Esophagus squamous epithelium (tissue), 5 donors: Measurements from ENCODE around the gene STARD3. TPM values are rescaled to one million over a fixed set of nuclear protein-coding genes. Genes with fewer than 3 reads are reported as not detected.

ENCODE experiments used
- DNase-seq: peaks from one replicate; lab custom pipeline; 2025; lab: John Stamatoyannopoulos, UW
- H3K27ac ChIP-seq, 4 donors: fragments of 200-600 bp; sonication (generic); one replicate each; pipeline ENCODE4 v1.5.1; 2016 to 2019; ENCODE audit warnings: mild to moderate bottlenecking in 1 of 4
- H3K27me3 ChIP-seq, 4 donors: fragments of 200-600 bp; sonication (generic); 1 replicate in 3 of 4; 2 replicates in 1 of 4; pipeline versions ENCODE4 v1.5.1 to v1.6.0; 2017 to 2021; ENCODE audit warnings: antibody characterized with exemption in 1 of 4
- H3K36me3 ChIP-seq, 3 donors: fragments of 200-600 bp; sonication (generic); one replicate each; pipeline ENCODE4 v1.5.1; 2016 to 2019
- H3K4me1 ChIP-seq, 3 donors: fragments of 200-600 bp; sonication (generic); one replicate each; pipeline ENCODE4 v1.5.1; 2017 to 2019
- H3K4me3 ChIP-seq, 4 donors: fragments of 200-600 bp; sonication (generic); 1 replicate in 3 of 4; 2 replicates in 1 of 4; pipeline ENCODE4 v1.5.1; 2016 to 2019; ENCODE audit warnings: mild to moderate bottlenecking in 2 of 4, moderate library complexity in 1 of 4
- H3K9me3 ChIP-seq, 3 donors: fragments of 200-600 bp; sonication (generic); one replicate each; pipeline ENCODE4 v1.5.1; 2016 to 2019
- POLR2A ChIP-seq, 4 donors: fragments of 450-650 bp; IDR thresholded peaks; one replicate each; pipeline ENCODE4 v1.6.1; 2017; ENCODE audit warnings: antibody characterized with exemption in 4 of 4, mild to moderate bottlenecking in 4 of 4, moderate library complexity in 3 of 4
- WGBS, 2 donors: methylation state at CpG; one replicate each; pipeline ENCODE4 v1.1.5; 2018; 5-methylcytosine and 5-hydroxymethylcytosine counted together
- intact Hi-C: fragments of 100-400 bp; cut with DNase I; formaldehyde crosslinking; loops from one replicate; pipeline ENCODE4 v1.15.0; 2022
- total RNA-seq, 4 donors: library from RNA; depleted of rRNA; stranded (reverse); fragments of >200 nt; gene quantifications; one replicate each; pipeline ENCODE4 v1.1.0, GENCODE V29; 2016
- TF ChIP-seq, protein P1 (sequence below), 6 experiments: fragments of 450-650 bp in 4 of 6; fragments of 200-600 bp in 2 of 6; sonication (generic) in 2 of 6; IDR thresholded peaks; one replicate each; pipeline ENCODE4 v1.5.1; 2016 to 2019; ENCODE audit warnings: antibody characterized with exemption in 6 of 6, mild to moderate bottlenecking in 4 of 6, moderate library complexity in 4 of 6
- donor health status: DM: yes; HTN: yes; CAD: no.

Gene STARD3
- total RNA-seq, 4 donors from 2014 or later: 27.3 to 46.7 (median 33.4) TPM

DNA sequence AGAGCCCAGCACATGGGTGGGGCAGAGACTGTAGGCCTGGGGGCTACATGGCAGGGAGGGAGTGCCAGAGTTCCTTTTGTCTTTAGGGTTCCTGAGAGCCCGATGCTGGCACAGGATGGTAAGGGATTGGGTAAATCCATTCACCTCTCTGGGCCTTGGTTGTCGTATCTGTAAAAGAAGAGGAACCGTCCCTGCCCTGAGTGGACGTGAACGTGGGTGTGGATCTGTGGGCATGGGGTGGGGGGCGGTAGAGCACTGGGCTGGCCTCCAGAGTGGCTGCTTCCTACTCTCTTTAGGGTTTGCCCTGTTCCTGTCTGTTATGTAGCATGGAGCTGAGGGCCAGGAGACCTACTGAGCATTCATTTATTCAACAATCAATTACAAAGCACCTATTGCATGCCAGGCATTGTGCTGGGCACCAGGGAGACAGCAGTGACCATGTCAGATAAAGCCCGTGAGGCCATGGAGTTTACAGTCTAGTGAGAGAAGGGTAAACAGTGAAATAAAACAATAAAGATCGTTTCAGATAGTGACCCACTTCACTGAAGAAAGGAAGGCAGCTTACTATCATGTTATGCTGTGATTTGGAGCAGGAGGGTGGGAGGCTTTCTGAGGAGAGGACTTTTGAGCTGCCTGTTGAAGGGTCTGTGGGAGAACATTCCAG, 15.1 kb downstream of the STARD3 start:
- Histone ChIP-seq H3K9me3 (no peaks in the 10 kb centered on the region), H3K27ac (peak overlapping the region in 3 of 4 donors; percentile 7 to 62 (median 38)), H3K36me3 (peaks cover 0 to 58% (median 0%) of the 10 kb centered on the region in 3 donors), H3K27me3 (no peaks in the 10 kb centered on the region), H3K4me1 (peaks cover 0 to 38% (median 9%) of the 10 kb centered on the region in 3 donors), H3K4me3 (no peak overlapping the region)
- intact Hi-C loops: no loop called here
- no peak for DNase-seq
- TF ChIP-seq, protein P1, sequence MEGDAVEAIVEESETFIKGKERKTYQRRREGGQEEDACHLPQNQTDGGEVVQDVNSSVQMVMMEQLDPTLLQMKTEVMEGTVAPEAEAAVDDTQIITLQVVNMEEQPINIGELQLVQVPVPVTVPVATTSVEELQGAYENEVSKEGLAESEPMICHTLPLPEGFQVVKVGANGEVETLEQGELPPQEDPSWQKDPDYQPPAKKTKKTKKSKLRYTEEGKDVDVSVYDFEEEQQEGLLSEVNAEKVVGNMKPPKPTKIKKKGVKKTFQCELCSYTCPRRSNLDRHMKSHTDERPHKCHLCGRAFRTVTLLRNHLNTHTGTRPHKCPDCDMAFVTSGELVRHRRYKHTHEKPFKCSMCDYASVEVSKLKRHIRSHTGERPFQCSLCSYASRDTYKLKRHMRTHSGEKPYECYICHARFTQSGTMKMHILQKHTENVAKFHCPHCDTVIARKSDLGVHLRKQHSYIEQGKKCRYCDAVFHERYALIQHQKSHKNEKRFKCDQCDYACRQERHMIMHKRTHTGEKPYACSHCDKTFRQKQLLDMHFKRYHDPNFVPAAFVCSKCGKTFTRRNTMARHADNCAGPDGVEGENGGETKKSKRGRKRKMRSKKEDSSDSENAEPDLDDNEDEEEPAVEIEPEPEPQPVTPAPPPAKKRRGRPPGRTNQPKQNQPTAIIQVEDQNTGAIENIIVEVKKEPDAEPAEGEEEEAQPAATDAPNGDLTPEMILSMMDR (IDR thresholded peaks at IDR 0.05): no peak
- TF ChIP-seq POLR2A (IDR thresholded peaks at IDR 0.05): no peak
- WGBS, 2 donors: 67 to 70% methylated on average over 6 of the region's 8 CpGs

DNA sequence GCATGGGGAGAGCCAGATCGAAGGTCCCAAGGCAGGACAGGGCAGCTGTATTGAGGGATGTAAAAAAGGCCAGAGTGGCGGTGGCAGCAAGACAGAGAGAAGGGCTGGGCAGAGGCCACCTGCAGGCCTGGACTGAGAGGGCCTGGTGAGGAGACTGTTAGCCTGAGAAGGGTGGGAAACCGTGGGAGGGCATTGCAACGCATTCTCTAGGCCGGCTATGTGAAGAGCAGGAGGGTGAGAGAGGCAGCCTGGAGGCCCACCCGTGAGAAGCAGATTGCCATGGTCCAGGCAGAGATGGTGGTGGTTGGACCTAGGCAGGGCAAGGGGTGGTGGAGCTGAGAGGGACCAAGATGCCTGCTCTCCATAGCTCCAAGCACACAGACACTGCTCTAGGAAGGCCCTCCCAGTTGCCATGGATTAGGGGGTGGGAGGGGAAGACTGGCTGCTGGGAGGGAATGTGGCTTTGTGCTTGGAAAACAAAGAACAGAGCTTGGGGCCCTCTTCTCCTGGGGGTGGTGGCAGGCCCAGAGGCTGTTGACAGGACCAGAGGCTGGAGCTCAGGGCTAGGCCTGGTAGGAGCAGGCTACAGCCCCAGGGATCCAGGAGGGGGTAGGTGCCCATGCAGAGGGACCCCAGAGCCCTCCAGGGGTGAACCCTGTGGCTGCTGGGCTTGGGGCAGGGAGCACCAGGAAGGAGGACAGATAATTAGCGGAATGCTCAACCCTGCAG, 15.8 kb downstream of the STARD3 start:
- TF ChIP-seq POLR2A (IDR thresholded peaks at IDR 0.05): no peak
- TF ChIP-seq, protein P1 (IDR thresholded peaks at IDR 0.05): no peak
- Histone ChIP-seq H3K4me3 (no peak overlapping the region), H3K27me3 (no peaks in the 10 kb centered on the region), H3K36me3 (peaks cover 0 to 65% (median 0%) of the 10 kb centered on the region in 3 donors), H3K9me3 (no peaks in the 10 kb centered on the region), H3K27ac (peak overlapping the region in 3 of 4 donors; percentile 14 to 62 (median 38)), H3K4me1 (peaks cover 0 to 38% (median 9%) of the 10 kb centered on the region in 3 donors)
- 65 to 66% methylated on average over 6 of the region's 7 CpGs for WGBS, 2 donors
- no peak for DNase-seq
- intact Hi-C loops: no loop called here

DNA sequence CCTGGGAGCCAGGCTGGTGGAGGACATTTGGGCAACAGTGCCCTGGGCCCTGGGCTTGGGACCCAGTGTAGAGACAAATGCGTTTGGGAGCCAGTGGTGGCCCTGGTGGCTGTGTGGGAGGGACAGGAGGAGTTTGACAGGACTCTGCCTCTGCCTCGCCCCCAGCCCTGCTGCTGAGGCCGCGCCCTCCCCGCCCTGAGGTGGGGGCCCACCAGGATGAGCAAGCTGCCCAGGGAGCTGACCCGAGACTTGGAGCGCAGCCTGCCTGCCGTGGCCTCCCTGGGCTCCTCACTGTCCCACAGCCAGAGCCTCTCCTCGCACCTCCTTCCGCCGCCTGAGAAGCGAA, 16.3 kb downstream of the STARD3 start:
- 79 to 88% methylated on average over 5 to 8 of the region's 12 CpGs for WGBS, 2 donors
- Histone ChIP-seq H3K9me3 (no peaks in the 10 kb centered on the region), H3K27ac (peak overlapping the region in 3 of 4 donors; percentile 14 to 62 (median 38)), H3K4me1 (peaks cover 0 to 42% (median 9%) of the 10 kb centered on the region in 3 donors), H3K4me3 (no peak overlapping the region), H3K36me3 (peaks cover 0 to 70% (median 2%) of the 10 kb centered on the region in 3 donors), H3K27me3 (no peaks in the 10 kb centered on the region)
- no peak for DNase-seq
- intact Hi-C loops: no loop called here
- no peak for TF ChIP-seq POLR2A (IDR thresholded peaks at IDR 0.05)
- TF ChIP-seq, protein P1 (IDR thresholded peaks at IDR 0.05): no peak

DNA sequence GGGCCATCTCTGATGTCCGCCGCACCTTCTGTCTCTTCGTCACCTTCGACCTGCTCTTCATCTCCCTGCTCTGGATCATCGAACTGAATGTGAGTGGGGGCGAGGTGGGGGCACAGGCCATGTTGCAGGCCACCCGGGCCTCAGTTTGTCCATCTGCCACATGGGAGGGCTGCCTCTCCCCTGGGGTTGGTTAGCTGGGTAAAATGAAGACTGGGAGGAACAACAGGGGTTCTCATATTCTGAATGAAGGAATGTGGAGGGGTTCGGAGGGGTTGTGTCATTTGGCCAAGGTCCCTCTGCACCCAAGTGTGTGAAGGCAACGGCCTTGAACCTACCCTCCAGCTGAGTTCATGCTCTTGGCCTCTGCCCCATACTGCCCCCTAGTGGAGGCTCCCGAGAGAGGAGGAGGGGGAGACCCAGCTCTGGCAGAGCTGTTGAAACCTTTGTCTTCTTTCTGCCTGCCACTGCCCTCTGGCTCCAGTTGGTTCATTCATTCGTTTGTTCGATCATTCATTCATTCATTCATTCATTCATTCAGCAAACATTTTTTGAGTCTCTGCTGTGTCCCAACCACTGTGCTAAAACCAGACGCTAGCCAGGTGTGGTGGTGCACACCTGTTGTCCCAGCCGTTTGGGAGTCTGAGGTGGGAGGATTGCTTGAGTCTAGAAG, 16.9 kb downstream of the STARD3 start:
- Histone ChIP-seq H3K27ac (peak overlapping the region in 2 of 4 donors; percentile 14 to 38), H3K9me3 (no peaks in the 10 kb centered on the region), H3K4me1 (peaks cover 0 to 48% (median 14%) of the 10 kb centered on the region in 3 donors), H3K4me3 (no peak overlapping the region), H3K27me3 (no peaks in the 10 kb centered on the region), H3K36me3 (peaks cover 0 to 70% (median 7%) of the 10 kb centered on the region in 3 donors)
- TF ChIP-seq, protein P1 (IDR thresholded peaks at IDR 0.05): peak; percentile 46 to 78 (median 67)
- no peak for TF ChIP-seq POLR2A (IDR thresholded peaks at IDR 0.05)
- no peak for DNase-seq
- WGBS, 2 donors: 64 to 66% methylated on average over 11 to 14 of the region's 14 CpGs
- intact Hi-C loops: no loop called here
